HG03045 (cell line): ENCODE data around the gene GPR18.
A peak's percentile ranks its signal among the peaks of the same experiment; 100 is the strongest.

Experiments
- ATAC-seq: cut with Tn5 transposase; IDR thresholded peaks from one replicate; pipeline ENCODE4 v1.9.1; 2021; ENCODE audit warnings: mild to moderate bottlenecking, moderate library complexity; ENCODE audit not compliant: unreplicated experiment

GPR18 gene

GRCh38 chr13:99293178-99293577 is 35.0 kb upstream of the GPR18 start:
- no peak for ATAC-seq

GRCh38 chr13:99290894-99291293 is 32.7 kb upstream of the GPR18 start:
- ATAC-seq: no peak

- no peak for ATAC-seq
Measured at GRCh38 chr13:99289674-99290337, 31.6 kb upstream of the GPR18 start.

- no peak for ATAC-seq
Measured at GRCh38 chr13:99289271-99289670, 31.1 kb upstream of the GPR18 start.

GRCh38 chr13:99288089-99288488 is 29.9 kb upstream of the GPR18 start:
- peak; percentile 86 for ATAC-seq

- ATAC-seq: peak; percentile 17
Measured at GRCh38 chr13:99287551-99287950, 29.4 kb upstream of the GPR18 start.

GRCh38 chr13:99285432-99286182 is 27.4 kb upstream of the GPR18 start:
- no peak for ATAC-seq

- peak; percentile 69 for ATAC-seq
Measured at GRCh38 chr13:99282264-99283231, 24.4 kb upstream of the GPR18 start.

- peak; percentile 72 for ATAC-seq
Measured at GRCh38 chr13:99281811-99282263, 23.7 kb upstream of the GPR18 start.

- no peak for ATAC-seq
Measured at GRCh38 chr13:99280166-99280565, 22.0 kb upstream of the GPR18 start.

- no peak for ATAC-seq
Measured at GRCh38 chr13:99279637-99280036, 21.5 kb upstream of the GPR18 start.

GRCh38 chr13:99278843-99279242 is 20.7 kb upstream of the GPR18 start:
- ATAC-seq: no peak

- ATAC-seq: no peak
Measured at GRCh38 chr13:99278200-99278599, 20.0 kb upstream of the GPR18 start.

- no peak for ATAC-seq
Measured at GRCh38 chr13:99277629-99278028, 19.4 kb upstream of the GPR18 start.

- ATAC-seq: no peak
Measured at GRCh38 chr13:99276706-99277105, 18.5 kb upstream of the GPR18 start.

- ATAC-seq: no peak
Measured at GRCh38 chr13:99275093-99275469, 16.9 kb upstream of the GPR18 start.

- no peak for ATAC-seq
Measured at GRCh38 chr13:99273128-99273527, 14.9 kb upstream of the GPR18 start.

- ATAC-seq: no peak
Measured at GRCh38 chr13:99272481-99272880, 14.3 kb upstream of the GPR18 start.

GRCh38 chr13:99271249-99271648 is 13.1 kb upstream of the GPR18 start:
- no peak for ATAC-seq

- ATAC-seq: no peak
Measured at GRCh38 chr13:99270518-99270917, 12.3 kb upstream of the GPR18 start.

GRCh38 chr13:99269627-99270241 is 11.6 kb upstream of the GPR18 start:
- peak; percentile 57 for ATAC-seq
